GM19395 (cell line): ENCODE data around the gene CLCN6.

Experiments used
- ATAC-seq: cut with Tn5 transposase; IDR thresholded peaks from one replicate; pipeline ENCODE4 v1.9.1; 2021; ENCODE audit warnings: mild to moderate bottlenecking, moderate library complexity; ENCODE audit not compliant: unreplicated experiment

The CLCN6 gene

GRCh38 chr1:11778844-11779623 is 27.0 kb upstream of the CLCN6 start:
- ATAC-seq: no peak

GRCh38 chr1:11779715-11780379 is 26.1 kb upstream of the CLCN6 start:
- ATAC-seq: no peak

- no peak for ATAC-seq
These were observed 25.4 kb upstream of the CLCN6 start for GRCh38 chr1:11780380-11781147.

GRCh38 chr1:11781297-11781696 is 24.7 kb upstream of the CLCN6 start:
- ATAC-seq: no peak

GRCh38 chr1:11782127-11782708 is 23.8 kb upstream of the CLCN6 start:
- ATAC-seq: no peak

GRCh38 chr1:11783556-11783955 is 22.4 kb upstream of the CLCN6 start:
- no peak for ATAC-seq

- ATAC-seq: no peak
These were observed 21.6 kb upstream of the CLCN6 start for GRCh38 chr1:11784256-11784992.

GRCh38 chr1:11784993-11785769 is 20.8 kb upstream of the CLCN6 start:
- no peak for ATAC-seq

GRCh38 chr1:11786168-11786567 is 19.8 kb upstream of the CLCN6 start:
- no peak for ATAC-seq

GRCh38 chr1:11787251-11787803 is 18.7 kb upstream of the CLCN6 start:
- no peak for ATAC-seq

GRCh38 chr1:11787804-11788436 is 18.1 kb upstream of the CLCN6 start:
- ATAC-seq: no peak

GRCh38 chr1:11788549-11789053 is 17.4 kb upstream of the CLCN6 start:
- no peak for ATAC-seq

- ATAC-seq: no peak
These were observed 16.6 kb upstream of the CLCN6 start for GRCh38 chr1:11789126-11790067.

GRCh38 chr1:11790101-11790879 is 15.7 kb upstream of the CLCN6 start:
- ATAC-seq: no peak

GRCh38 chr1:11790880-11791715 is 14.9 kb upstream of the CLCN6 start:
- ATAC-seq: no peak

- ATAC-seq: no peak
These were observed 13.9 kb upstream of the CLCN6 start for GRCh38 chr1:11792106-11792505.
